Activated CD4-positive, CD25-positive, alpha-beta regulatory T cell treated with anti-CD3 and anti-CD28 coated beads, Interleukin-2, amount 50 U/mL, for 16 hours (primary cell): Measurements from ENCODE around the gene ELOA.
"Not testable (repeated sequence)": the region's sequence is repeated elsewhere in the genome, so short reads cannot be mapped to it uniquely, and the experiment has no call there.

ENCODE experiments used
- DNase-seq: peaks from one replicate; pipeline ENCODE4 v3.0.0-alpha.2; 2020; ENCODE audit warnings: low read depth, low spot score

The ELOA gene

GRCh38 chr1:23800400-23801337 is 57.4 kb downstream of the ELOA start, which contains the start of gene GALE:
Gene GALE, minus strand, starts transcription at chr1:23800754. Its CDS starts 1,747 bp downstream, at chr1:23799007.
- DNase-seq: peak; percentile 96

GRCh38 chr1:23801338-23801748 is 58.1 kb downstream of the ELOA start:
- no peak for DNase-seq

- DNase-seq: no peak
These were observed 58.6 kb downstream of the ELOA start for GRCh38 chr1:23801876-23802275.

GRCh38 chr1:23802809-23803342 is 59.6 kb downstream of the ELOA start:
- DNase-seq: not testable (repeated sequence)

- DNase-seq: no peak
These were observed 60.4 kb downstream of the ELOA start for GRCh38 chr1:23803674-23804073.

GRCh38 chr1:23804183-23804835 is 61.0 kb downstream of the ELOA start:
- DNase-seq: no peak

- DNase-seq: no peak
These were observed 61.8 kb downstream of the ELOA start for GRCh38 chr1:23805025-23805424.

- DNase-seq: no peak
These were observed 63.0 kb downstream of the ELOA start for GRCh38 chr1:23806280-23806679.

GRCh38 chr1:23807453-23807852 is 64.2 kb downstream of the ELOA start:
- no peak for DNase-seq

- DNase-seq: peak; percentile 55
These were observed 66.5 kb downstream of the ELOA start for GRCh38 chr1:23809751-23810171.

- DNase-seq: no peak
These were observed 67.7 kb downstream of the ELOA start for GRCh38 chr1:23810818-23811540.
